HG03064 (cell line): ENCODE data around the gene CDH4.

Experiments
- ATAC-seq: cut with Tn5 transposase; IDR thresholded peaks from one replicate; pipeline ENCODE4 v1.9.1; 2021; ENCODE audit warnings: low read depth; ENCODE audit not compliant: unreplicated experiment

The CDH4 gene

GRCh38 chr20:61522498-61523090 lies 270.5 kb downstream of the CDH4 start:
- no peak for ATAC-seq

- ATAC-seq = no peak
These were observed 271.1 kb downstream of the CDH4 start for GRCh38 chr20:61523145-61523544.

- ATAC-seq = no peak
These were observed 273.0 kb downstream of the CDH4 start for GRCh38 chr20:61524951-61525666.

GRCh38 chr20:61525781-61526431 lies 273.8 kb downstream of the CDH4 start:
- no peak for ATAC-seq

- ATAC-seq = no peak
These were observed 274.8 kb downstream of the CDH4 start for GRCh38 chr20:61526907-61527306.

GRCh38 chr20:61527626-61528025 lies 275.6 kb downstream of the CDH4 start:
- ATAC-seq = no peak

- no peak for ATAC-seq
These were observed 276.5 kb downstream of the CDH4 start for GRCh38 chr20:61528591-61528990.

GRCh38 chr20:61529354-61529753 lies 277.3 kb downstream of the CDH4 start:
- no peak for ATAC-seq

- ATAC-seq = no peak
These were observed 279.7 kb downstream of the CDH4 start for GRCh38 chr20:61531553-61532345.

- ATAC-seq = no peak
These were observed 280.7 kb downstream of the CDH4 start for GRCh38 chr20:61532736-61533135.

- ATAC-seq = no peak
These were observed 281.2 kb downstream of the CDH4 start for GRCh38 chr20:61533231-61533631.

GRCh38 chr20:61534346-61534745 lies 282.3 kb downstream of the CDH4 start:
- no peak for ATAC-seq

GRCh38 chr20:61535091-61535490 lies 283.0 kb downstream of the CDH4 start:
- no peak for ATAC-seq

GRCh38 chr20:61535536-61535935 lies 283.5 kb downstream of the CDH4 start:
- ATAC-seq = no peak

- ATAC-seq = no peak
These were observed 283.9 kb downstream of the CDH4 start for GRCh38 chr20:61535956-61536355.

- no peak for ATAC-seq
These were observed 284.6 kb downstream of the CDH4 start for GRCh38 chr20:61536671-61537070.

GRCh38 chr20:61537239-61538182 lies 285.4 kb downstream of the CDH4 start:
- ATAC-seq = no peak

GRCh38 chr20:61538183-61538942 lies 286.3 kb downstream of the CDH4 start:
- ATAC-seq = no peak

- no peak for ATAC-seq
These were observed 286.8 kb downstream of the CDH4 start for GRCh38 chr20:61538943-61539265.
